Thoracic aorta (tissue), 2 donors: Measurements from ENCODE around the gene OR51L1. TPM values are rescaled to one million over a fixed set of nuclear protein-coding genes. Genes with fewer than 3 reads are reported as not detected.

Experiments used
- ATAC-seq: fragments of 150-250 bp; one replicate; pipeline ENCODE4 v1.8.0; 2017; ENCODE audit warnings: low read depth; ENCODE audit not compliant: insufficient number of reproducible peaks, low FRiP score
- DNase-seq: peaks from one replicate; pipeline ENCODE4 v3.0.0-alpha.2; 2020; ENCODE audit warnings: low spot score
- H3K27ac ChIP-seq, 2 donors: fragments of 200-600 bp; sonication (generic); 1 replicate in 1 of 2; 2 replicates in 1 of 2; pipeline ENCODE4 v1.5.1; 2016; ENCODE audit warnings: mild to moderate bottlenecking in 2 of 2, moderate library complexity in 2 of 2
- H3K27me3 ChIP-seq: fragments of 200-600 bp; sonication (generic); replicated peaks from 2 replicates; pipeline ENCODE4 v1.6.0; 2016; ENCODE audit warnings: mild to moderate bottlenecking; ENCODE audit not compliant: insufficient read depth
- H3K36me3 ChIP-seq: fragments of 200-600 bp; sonication (generic); one replicate; pipeline ENCODE4 v1.5.1; 2016
- H3K4me1 ChIP-seq, 2 donors: fragments of 200-600 bp; sonication (generic); 1 replicate in 1 of 2; 2 replicates in 1 of 2; pipeline versions ENCODE4 v1.5.1 to v1.6.0; 2016; ENCODE audit warnings: low read depth in 2 of 2, mild to moderate bottlenecking in 1 of 2; ENCODE audit not compliant: control insufficient read depth in 1 of 2
- H3K4me3 ChIP-seq: fragments of 200-600 bp; sonication (generic); 2 replicates; pipeline ENCODE4 v1.5.1; 2016; ENCODE audit warnings: mild to moderate bottlenecking
- H3K9me3 ChIP-seq: fragments of 200-600 bp; sonication (generic); 2 replicates; pipeline ENCODE4 v1.5.1; 2016
- total RNA-seq, 2 donors: library from RNA; depleted of rRNA; stranded (reverse); fragments of >200 nt; gene quantifications; one replicate each; pipeline versions ENCODE4 v1.1.0 to v1.2.3, GENCODE V29; 2016
- TF ChIP-seq, protein P1 (sequence below): fragments of 200-600 bp; sonication (generic); IDR thresholded peaks from one replicate; pipeline ENCODE4 v1.5.1; 2019; ENCODE audit warnings: antibody characterized with exemption

Gene OR51L1
- total RNA-seq, 2 donors from 2014 or later = not detected

DNA sequence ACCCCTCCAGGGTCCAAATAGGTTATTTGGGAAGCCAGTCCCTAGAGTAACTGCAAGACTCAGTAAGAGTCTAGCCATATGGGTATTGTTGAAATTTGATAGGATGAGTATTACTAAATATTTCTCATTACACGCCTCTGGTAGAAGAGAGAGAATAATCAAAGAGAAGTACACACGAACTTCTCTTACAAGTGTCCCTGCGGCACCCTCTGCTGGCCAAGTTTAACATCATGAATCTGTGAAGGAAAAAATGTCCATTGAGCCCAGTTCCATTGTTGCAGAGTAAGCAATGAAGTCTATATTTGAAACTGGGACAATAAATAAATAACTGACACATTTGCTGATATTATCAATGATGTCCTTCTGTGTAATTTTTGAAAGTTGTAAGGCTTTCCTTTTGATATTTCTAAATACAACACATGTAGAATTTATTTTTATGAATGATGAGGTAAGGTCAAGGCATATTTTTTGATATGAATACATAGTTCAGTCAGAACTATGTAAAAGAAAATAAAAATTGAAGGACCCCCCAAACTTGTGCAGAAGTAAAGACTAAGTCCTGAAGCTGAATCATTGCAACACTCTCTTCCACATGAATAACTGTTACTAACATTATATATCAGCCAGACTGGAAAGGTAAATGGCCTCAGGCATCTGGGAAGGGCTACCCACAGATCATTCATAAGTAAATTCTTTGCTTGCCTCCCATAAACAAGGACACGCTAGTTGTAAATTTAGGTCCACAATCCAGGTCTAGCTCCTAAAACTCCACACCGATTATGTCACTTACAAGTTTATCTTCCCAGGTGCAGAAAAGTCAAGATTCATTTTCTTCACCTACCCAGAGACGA lies 10.0 kb downstream of the OR51L1 start:
- DNase-seq (no peak), ATAC-seq (no peak)
- no peak overlapping the region for H3K27ac ChIP-seq
- no peaks in the 10 kb centered on the region for H3K36me3 ChIP-seq
- H3K4me3 ChIP-seq = no peak overlapping the region
- no peaks in the 10 kb centered on the region for H3K4me1 ChIP-seq
- TF ChIP-seq, protein P1, sequence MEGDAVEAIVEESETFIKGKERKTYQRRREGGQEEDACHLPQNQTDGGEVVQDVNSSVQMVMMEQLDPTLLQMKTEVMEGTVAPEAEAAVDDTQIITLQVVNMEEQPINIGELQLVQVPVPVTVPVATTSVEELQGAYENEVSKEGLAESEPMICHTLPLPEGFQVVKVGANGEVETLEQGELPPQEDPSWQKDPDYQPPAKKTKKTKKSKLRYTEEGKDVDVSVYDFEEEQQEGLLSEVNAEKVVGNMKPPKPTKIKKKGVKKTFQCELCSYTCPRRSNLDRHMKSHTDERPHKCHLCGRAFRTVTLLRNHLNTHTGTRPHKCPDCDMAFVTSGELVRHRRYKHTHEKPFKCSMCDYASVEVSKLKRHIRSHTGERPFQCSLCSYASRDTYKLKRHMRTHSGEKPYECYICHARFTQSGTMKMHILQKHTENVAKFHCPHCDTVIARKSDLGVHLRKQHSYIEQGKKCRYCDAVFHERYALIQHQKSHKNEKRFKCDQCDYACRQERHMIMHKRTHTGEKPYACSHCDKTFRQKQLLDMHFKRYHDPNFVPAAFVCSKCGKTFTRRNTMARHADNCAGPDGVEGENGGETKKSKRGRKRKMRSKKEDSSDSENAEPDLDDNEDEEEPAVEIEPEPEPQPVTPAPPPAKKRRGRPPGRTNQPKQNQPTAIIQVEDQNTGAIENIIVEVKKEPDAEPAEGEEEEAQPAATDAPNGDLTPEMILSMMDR = no peak
- H3K27me3 ChIP-seq = no peaks in the 10 kb centered on the region
- H3K9me3 ChIP-seq = no peaks in the 10 kb centered on the region

DNA sequence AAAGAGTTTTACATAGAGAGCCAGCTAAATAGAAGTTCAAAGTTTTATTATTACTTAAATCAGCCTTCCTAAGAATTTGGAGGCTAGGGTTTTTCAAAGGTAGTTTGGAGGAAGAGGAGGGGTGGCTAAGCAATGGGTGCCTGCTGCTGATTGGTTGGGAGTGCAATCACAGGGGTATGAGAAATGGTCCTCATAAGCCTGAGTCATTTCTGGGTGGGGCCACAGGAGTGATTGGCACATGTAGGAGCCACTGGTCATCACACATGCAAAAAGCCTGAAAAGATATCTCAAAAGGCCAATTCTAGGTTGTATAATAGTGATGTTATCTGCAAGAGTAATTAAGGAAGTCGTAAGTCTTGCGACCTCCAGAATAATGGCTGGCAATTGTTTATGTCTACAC lies 12.9 kb downstream of the OR51L1 start:
- Histone ChIP-seq H3K27ac (no peak overlapping the region), H3K36me3 (no peaks in the 10 kb centered on the region), H3K9me3 (no peaks in the 10 kb centered on the region), H3K4me3 (no peak overlapping the region), H3K4me1 (no peaks in the 10 kb centered on the region), H3K27me3 (no peaks in the 10 kb centered on the region)
- DNase-seq = no peak
- TF ChIP-seq, protein P1 = no peak
- no peak for ATAC-seq

DNA sequence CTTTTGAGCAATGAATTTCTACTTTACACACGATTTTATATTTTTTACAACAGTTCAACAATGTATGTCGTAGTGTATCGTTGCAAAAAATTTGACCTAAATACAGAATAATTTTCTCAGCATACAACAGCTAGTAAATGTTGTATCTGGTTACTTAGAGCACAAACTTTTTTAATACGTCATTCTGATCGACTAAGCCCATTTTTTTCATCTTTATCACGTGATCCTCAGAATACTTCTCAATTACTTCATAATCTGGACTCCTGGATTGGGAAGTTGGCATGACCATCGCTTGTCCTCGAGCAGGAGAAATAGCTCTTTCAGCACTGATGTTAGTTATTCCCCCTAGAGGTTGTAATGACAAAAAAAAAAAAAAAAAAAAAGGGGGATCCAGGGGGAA lies 16.6 kb downstream of the OR51L1 start:
- no peaks in the 10 kb centered on the region for H3K27me3 ChIP-seq
- no peak overlapping the region for H3K4me3 ChIP-seq
- DNase-seq = no peak
- H3K4me1 ChIP-seq = no peaks in the 10 kb centered on the region
- H3K36me3 ChIP-seq = no peaks in the 10 kb centered on the region
- no peak for ATAC-seq
- no peak overlapping the region for H3K27ac ChIP-seq
- H3K9me3 ChIP-seq = no peaks in the 10 kb centered on the region
- TF ChIP-seq, protein P1 = no peak

DNA sequence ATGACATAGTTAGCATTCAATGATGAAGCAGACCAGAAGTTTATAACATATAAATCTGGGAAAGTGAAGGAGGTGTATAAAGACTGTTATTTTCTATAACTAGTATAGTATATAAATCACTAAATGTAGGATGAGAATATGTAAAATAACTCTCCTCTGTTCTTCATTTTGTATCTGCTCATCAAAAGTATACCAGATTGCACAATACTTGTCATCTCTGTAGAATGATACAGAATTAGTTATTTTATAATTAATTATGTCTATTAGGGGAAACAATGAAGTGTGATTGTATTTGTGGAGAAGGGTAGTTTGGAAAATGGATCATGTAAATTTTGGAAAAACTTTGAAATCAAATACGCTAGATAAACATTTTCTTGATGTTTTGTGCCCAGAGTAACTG lies 18.4 kb downstream of the OR51L1 start:
- Histone ChIP-seq H3K27me3 (no peaks in the 10 kb centered on the region), H3K27ac (no peak overlapping the region), H3K4me1 (no peaks in the 10 kb centered on the region), H3K36me3 (no peaks in the 10 kb centered on the region), H3K9me3 (no peaks in the 10 kb centered on the region), H3K4me3 (no peak overlapping the region)
- DNase-seq (no peak), ATAC-seq (no peak)
- TF ChIP-seq, protein P1 = no peak

DNA sequence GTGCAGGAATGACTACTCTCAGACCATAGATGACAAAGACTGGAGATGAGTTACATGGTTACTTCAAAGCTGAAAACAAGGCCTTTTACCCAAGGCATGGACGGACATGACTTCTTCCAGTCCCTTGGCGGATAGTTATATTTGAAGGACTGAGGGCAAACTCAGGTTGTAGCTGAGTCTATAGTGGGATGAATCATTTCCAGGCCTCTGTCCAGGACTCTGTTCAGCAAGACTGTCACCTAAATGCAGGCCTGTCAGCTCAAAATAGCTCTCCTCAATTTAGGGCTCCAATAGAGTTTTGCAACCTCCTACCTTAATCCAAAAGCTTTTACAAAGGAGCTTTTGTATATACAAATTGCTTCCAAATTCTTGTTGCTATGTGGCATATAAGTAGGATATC lies 27.3 kb downstream of the OR51L1 start:
- no peak overlapping the region for H3K4me3 ChIP-seq
- DNase-seq = no peak
- H3K4me1 ChIP-seq = no peaks in the 10 kb centered on the region
- no peak overlapping the region for H3K27ac ChIP-seq
- peaks cover 4% of the 10 kb centered on the region for H3K9me3 ChIP-seq
- no peak for ATAC-seq
- TF ChIP-seq, protein P1 = no peak
- H3K27me3 ChIP-seq = no peaks in the 10 kb centered on the region
- no peaks in the 10 kb centered on the region for H3K36me3 ChIP-seq
